Activated CD8-positive, alpha-beta memory T cell treated with anti-CD3 and anti-CD28 coated beads for 1 hour (primary cell): ENCODE data around the gene RPS19.

Source experiments
- DNase-seq, 2 donors: peaks; one replicate each; pipeline ENCODE4 v3.0.0-alpha.2; 2020; ENCODE audit warnings: low read depth in 1 of 2; ENCODE audit errors: extremely low read depth in 1 of 2

The RPS19 gene

GRCh38 chr19:41897181-41897580, 37.1 kb downstream of the RPS19 start:
- no peak for DNase-seq

- no peak for DNase-seq
Observed at GRCh38 chr19:41897820-41898219, 37.8 kb downstream of the RPS19 start.

- DNase-seq = no peak
Observed at GRCh38 chr19:41898235-41898634, 38.2 kb downstream of the RPS19 start.

- DNase-seq = no peak
Observed at GRCh38 chr19:41901707-41902360, 41.8 kb downstream of the RPS19 start.

GRCh38 chr19:41902594-41902993, 42.5 kb downstream of the RPS19 start:
- DNase-seq = no peak

- DNase-seq = no peak
Observed at GRCh38 chr19:41903193-41903953, 43.3 kb downstream of the RPS19 start.

GRCh38 chr19:41904118-41904870, 44.2 kb downstream of the RPS19 start:
- DNase-seq = no peak

GRCh38 chr19:41905273-41906002, 45.4 kb downstream of the RPS19 start:
- no peak for DNase-seq

GRCh38 chr19:41906271-41906670, 46.2 kb downstream of the RPS19 start:
- DNase-seq = no peak

GRCh38 chr19:41906916-41907680, 47.0 kb downstream of the RPS19 start:
- DNase-seq = no peak

GRCh38 chr19:41907994-41908615, 48.0 kb downstream of the RPS19 start:
- DNase-seq = no peak

GRCh38 chr19:41908724-41909464, 48.8 kb downstream of the RPS19 start:
- no peak for DNase-seq

- DNase-seq = no peak
Observed at GRCh38 chr19:41909706-41910105, 49.7 kb downstream of the RPS19 start.

- no peak for DNase-seq
Observed at GRCh38 chr19:41910240-41910991, 50.4 kb downstream of the RPS19 start.

- no peak for DNase-seq
Observed at GRCh38 chr19:41910992-41911888, 51.2 kb downstream of the RPS19 start.

- no peak for DNase-seq
Observed at GRCh38 chr19:41911889-41912731, 52.1 kb downstream of the RPS19 start.
